IMR-90 (cell line): ENCODE results near the gene SF3B2. TPM values are rescaled to one million over a fixed set of nuclear protein-coding genes. Genes with fewer than 3 reads are reported as not detected.

ENCODE experiments used
- ATAC-seq: fragments of 200-7000 bp; cut with Tn5 transposase; 2 replicates; pipeline ENCODE4 v1.9.1; 2020; ENCODE audit warnings: low read depth, mild to moderate bottlenecking, moderate library complexity
- BruUV-seq: library from RNA; stranded (reverse); fragments of 400-500 nt; replicated peaks from 2 replicates; lab custom pipeline; 2021; lab: Mats Ljungman, UMichigan
- CTCF ChIA-PET: fragments of 300-600 bp; formaldehyde crosslinking; extraction: SDS; loops from one replicate; lab custom pipeline; 2021; ENCODE audit warnings: antibody characterized with exemption; lab: Yijun Ruan, JAX
- POLR2A ChIA-PET: fragments of 300-600 bp; sonication (Branson Sonifier 250); formaldehyde crosslinking; loops from one replicate; lab custom pipeline; 2022; ENCODE audit warnings: antibody characterized with exemption; ENCODE audit not compliant: unreplicated experiment; lab: Charles Lee
- DNase-seq: peaks from one replicate; pipeline ENCODE4 v3.0.0; 2013
- H2AFZ ChIP-seq: replicated peaks from 2 replicates; pipeline ENCODE3; 2013; ENCODE audit warnings: low read length, mild to moderate bottlenecking; ENCODE audit not compliant: poor library complexity
- H2AK5ac ChIP-seq: 2 replicates; pipeline ENCODE4 v1.6.1; 2013; ENCODE audit warnings: low read depth, low read length, inconsistent platforms
- H2AK9ac ChIP-seq: replicated peaks from 2 replicates; pipeline ENCODE3; 2013; ENCODE audit warnings: mild to moderate bottlenecking, low read depth, low read length, moderate library complexity; ENCODE audit not compliant: poor library complexity
- H2BK120ac ChIP-seq: 2 replicates; pipeline ENCODE4 v1.6.1; 2013; ENCODE audit warnings: low read depth, low read length, inconsistent platforms
- H2BK15ac ChIP-seq: 3 replicates; pipeline ENCODE4 v1.6.1; 2013; ENCODE audit warnings: low read depth, low read length, inconsistent platforms
- H2BK20ac ChIP-seq: 2 replicates; pipeline ENCODE4 v1.6.1; 2013; ENCODE audit warnings: low read depth, mild to moderate bottlenecking, inconsistent platforms, low read length, moderate library complexity
- H2BK5ac ChIP-seq: 2 replicates; pipeline ENCODE4 v1.6.1; 2013; ENCODE audit warnings: mild to moderate bottlenecking, low read depth, low read length, inconsistent platforms; ENCODE audit not compliant: poor library complexity, severe bottlenecking
- H3K14ac ChIP-seq: replicated peaks from 2 replicates; pipeline ENCODE4 v1.6.1; 2013; ENCODE audit warnings: low read depth, low read length, inconsistent platforms
- H3K18ac ChIP-seq: 2 replicates; pipeline ENCODE4 v1.6.1; 2013; ENCODE audit warnings: low read depth, low read length, control low read depth
- H3K23ac ChIP-seq: 2 replicates; pipeline ENCODE4 v1.6.1; 2013; ENCODE audit warnings: low read depth, low read length, inconsistent platforms
- H3K27ac ChIP-seq: 2 replicates; pipeline ENCODE4 v1.5.1; 2013; ENCODE audit warnings: mild to moderate bottlenecking, control low read depth, low read length; ENCODE audit not compliant: insufficient read depth
- H3K27me3 ChIP-seq: 2 replicates; pipeline ENCODE4 v1.6.1; 2013; ENCODE audit warnings: low read length; ENCODE audit not compliant: control insufficient read depth, insufficient read depth
- H3K36me3 ChIP-seq: 2 replicates; pipeline ENCODE4 v1.6.1; 2013; ENCODE audit warnings: low read length, mixed read lengths; ENCODE audit not compliant: control insufficient read depth, insufficient read depth
- H3K4ac ChIP-seq: 2 replicates; pipeline ENCODE4 v1.6.1; 2013; ENCODE audit warnings: low read depth, low read length, inconsistent platforms
- H3K4me1 ChIP-seq: 2 replicates; pipeline ENCODE4 v1.6.1; 2013; ENCODE audit warnings: low read length, mixed read lengths; ENCODE audit not compliant: control insufficient read depth, insufficient read depth
- H3K4me2 ChIP-seq: 2 replicates; pipeline ENCODE4 v1.6.1; 2013; ENCODE audit warnings: low read depth, mild to moderate bottlenecking, control low read depth, low read length, moderate library complexity
- H3K4me3 ChIP-seq: 2 replicates; pipeline ENCODE4 v1.5.1; 2013; ENCODE audit warnings: low read depth, mild to moderate bottlenecking, control low read depth, low read length, moderate library complexity; ENCODE audit not compliant: insufficient read depth
- H3K56ac ChIP-seq: 2 replicates; pipeline ENCODE4 v1.6.1; 2013; ENCODE audit warnings: low read length, inconsistent platforms; ENCODE audit not compliant: insufficient read depth; ENCODE audit errors: extremely low read depth
- H3K79me1 ChIP-seq, 2 experiments: 2 replicates each; pipeline ENCODE4 v1.6.1; 2013; ENCODE audit warnings: low read length in 2 of 2, inconsistent platforms in 1 of 2, low read depth in 1 of 2
- H3K9ac ChIP-seq: 2 replicates; pipeline ENCODE4 v1.6.1; 2013; ENCODE audit warnings: low read depth, low read length, control low read depth
- H3K9me1 ChIP-seq: 2 replicates; pipeline ENCODE4 v1.6.1; 2013; ENCODE audit warnings: low read length, inconsistent platforms; ENCODE audit not compliant: insufficient read depth
- H3K9me3 ChIP-seq: 2 replicates; pipeline ENCODE4 v1.6.1; 2013; ENCODE audit warnings: low read length; ENCODE audit not compliant: control insufficient read depth, insufficient read depth
- H4K20me1 ChIP-seq: 2 replicates; pipeline ENCODE4 v1.6.1; 2013; ENCODE audit warnings: low read length, inconsistent platforms; ENCODE audit not compliant: insufficient read depth
- H4K5ac ChIP-seq: 2 replicates; pipeline ENCODE4 v1.6.1; 2013; ENCODE audit warnings: mild to moderate bottlenecking, low read depth, low read length, control low read depth
- H4K8ac ChIP-seq, 2 experiments: 2 replicates each; pipeline ENCODE4 v1.6.1; 2013; ENCODE audit warnings: low read depth in 2 of 2, low read length in 2 of 2, control low read depth in 1 of 2, inconsistent platforms in 1 of 2
- H4K91ac ChIP-seq: 2 replicates; pipeline ENCODE4 v1.6.1; 2013; ENCODE audit warnings: low read depth, low read length, inconsistent platforms; ENCODE audit not compliant: insufficient read depth
- BHLHE40 ChIP-seq: fragments of 150-350 bp; IDR thresholded peaks from 2 replicates; pipeline ENCODE4 v1.6.1; 2016; ENCODE audit warnings: mild to moderate bottlenecking, low read depth, low read length
- CEBPB ChIP-seq: IDR thresholded peaks from 2 replicates; pipeline ENCODE4 v1.6.1; 2012; ENCODE audit warnings: low read depth, low read length, improper control_type of control experiment
- CHD1 ChIP-seq: IDR thresholded peaks from 2 replicates; pipeline ENCODE4 v1.6.1; 2012; ENCODE audit warnings: low read depth, low read length, improper control_type of control experiment
- FOS ChIP-seq: fragments of 150-350 bp; IDR thresholded peaks from 2 replicates; pipeline ENCODE4 v1.6.1; 2016; ENCODE audit warnings: low read depth, low read length
- MAFK ChIP-seq: IDR thresholded peaks from 2 replicates; pipeline ENCODE4 v1.6.1; 2012; ENCODE audit warnings: low read depth, low read length, improper control_type of control experiment
- MAZ ChIP-seq: IDR thresholded peaks from 2 replicates; pipeline ENCODE4 v1.6.1; 2012; ENCODE audit warnings: low read depth, mild to moderate bottlenecking, low read length, improper control_type of control experiment, moderate library complexity, borderline replicate concordance
- MXI1 ChIP-seq: IDR thresholded peaks from 2 replicates; pipeline ENCODE4 v1.6.1; 2012; ENCODE audit warnings: low read depth, mild to moderate bottlenecking, low read length, moderate library complexity, borderline replicate concordance
- NFE2L2 ChIP-seq: fragments of 150-350 bp; IDR thresholded peaks from 2 replicates; pipeline ENCODE4 v1.6.1; 2016; ENCODE audit warnings: low read depth, mild to moderate bottlenecking, low read length
- POLR2A ChIP-seq: IDR thresholded peaks from 2 replicates; pipeline ENCODE4 v1.6.1; 2012; ENCODE audit warnings: mild to moderate bottlenecking, low read depth, low read length
- RAD21 ChIP-seq: IDR thresholded peaks from 2 replicates; pipeline ENCODE4 v1.6.1; 2012; ENCODE audit warnings: low read length, improper control_type of control experiment
- RCOR1 ChIP-seq: IDR thresholded peaks from 2 replicates; pipeline ENCODE4 v1.6.1; 2012; ENCODE audit warnings: mild to moderate bottlenecking, low read length, improper control_type of control experiment; ENCODE audit not compliant: insufficient replicate concordance
- RFX5 ChIP-seq: IDR thresholded peaks from 2 replicates; pipeline ENCODE4 v1.8.0; 2012; ENCODE audit warnings: low read depth, mild to moderate bottlenecking, low read length, moderate library complexity
- SMC3 ChIP-seq: fragments of 150-350 bp; IDR thresholded peaks from 2 replicates; pipeline ENCODE4 v1.6.1; 2016; ENCODE audit warnings: low read depth, mild to moderate bottlenecking, antibody characterized with exemption, low read length, moderate library complexity
- WGBS, 2 experiments: methylation state at CpG; one replicate each; pipeline versions ENCODE4 v1.1.5 to v1.1.7; 2013; ENCODE audit warnings: missing lambda C conversion rate in 2 of 2; ENCODE audit not compliant: insufficient read length in 1 of 2; ENCODE audit errors: extremely low coverage in 2 of 2; 5-methylcytosine and 5-hydroxymethylcytosine counted together
- dilution Hi-C: fragments of 300-500 bp; cut with HindIII; formaldehyde crosslinking; loops from one replicate; pipeline ENCODE4 v1.14.3; 2018; ENCODE audit warnings: low sequenced_read_pairs; ENCODE audit not compliant: unreplicated experiment
- in situ Hi-C: fragments of 300-500 bp; cut with MboI; formaldehyde crosslinking; loops from 3 replicates; pipeline ENCODE4 v1.14.3; 2019; ENCODE audit warnings: low sequenced_read_pairs, inconsistent platforms, mixed read lengths
- intact Hi-C: fragments of 100-400 bp; cut with micrococcal nuclease; formaldehyde crosslinking; loops from 2 replicates; pipeline ENCODE4 v1.10.0; 2022
- polyA plus RNA-seq, 3 experiments: library from polyadenylated mRNA; depleted of rRNA; stranded (reverse); fragments of >200 nt; gene quantifications; 2 replicates each; pipeline ENCODE4 v1.2.3, GENCODE V29; 2012; ENCODE audit warnings: low replicate concordance in 1 of 3
- total RNA-seq: library from RNA; depleted of rRNA; stranded (reverse); fragments of >200 nt; gene quantifications from 2 replicates; pipeline ENCODE4 v1.2.3, GENCODE V29; 2012
- TF ChIP-seq, protein P1 (sequence below): fragments of 150-350 bp; IDR thresholded peaks from 2 replicates; pipeline ENCODE4 v1.6.1; 2016; ENCODE audit warnings: low read depth, mild to moderate bottlenecking, low read length, moderate library complexity, borderline replicate concordance
- TF ChIP-seq, protein P2 (sequence below): conservative IDR thresholded peaks from 2 replicates; pipeline ENCODE4 v1.5.1; 2012; ENCODE audit warnings: mild to moderate bottlenecking, low read depth, low read length, improper control_type of control experiment

SF3B2 gene
- total and polyA plus RNA-seq, 2 of the 4 experiments (the other 2 are of a cell fraction), result 120 to 122 TPM

DNA sequence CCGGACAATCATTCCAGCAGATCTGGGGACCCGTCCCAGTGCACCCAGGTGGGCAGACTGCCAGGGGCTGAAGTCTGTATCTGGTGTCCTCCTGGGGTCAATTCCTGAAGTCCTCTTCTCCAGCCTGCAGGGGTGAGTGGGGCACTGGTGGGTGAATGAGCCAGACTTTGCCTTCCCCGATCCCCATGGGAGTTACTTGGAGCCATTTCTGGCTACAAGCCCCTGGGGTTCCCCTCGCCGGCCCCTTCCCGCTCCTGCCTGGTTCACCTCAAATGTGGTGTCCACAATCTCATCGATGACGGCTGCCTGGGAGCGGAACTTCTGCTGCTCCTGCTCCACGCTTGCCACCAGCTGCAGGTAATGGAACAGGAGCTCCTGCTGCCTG lies 35.4 kb upstream of the SF3B2 start:
- Histone ChIP-seq H3K4me2 (no peak overlapping the region), H3K23ac (no peak overlapping the region), H2AK5ac (no peak overlapping the region), H4K91ac (no peak overlapping the region), H4K5ac (no peak overlapping the region), H3K9ac (no peak overlapping the region), H3K18ac (no peak overlapping the region), H3K4ac (no peak overlapping the region), H2AFZ (no peak overlapping the region), H3K27me3 (peaks cover 4% of the 10 kb centered on the region; the same call in 1 of the 2 replicates), H3K27ac (no peak overlapping the region), H2AK9ac (no peak overlapping the region), H4K20me1 (no peaks in the 10 kb centered on the region; the same call in 1 of the 2 replicates), H3K4me1 (peaks cover 18% of the 10 kb centered on the region), H3K56ac (no peak overlapping the region), H2BK15ac (no peak overlapping the region), H4K8ac (no peak overlapping the region), H3K14ac (no peak overlapping the region), H3K9me3 (no peaks in the 10 kb centered on the region), H3K36me3 (no peaks in the 10 kb centered on the region), H2BK5ac (no peak overlapping the region), H2BK120ac (no peak overlapping the region), H3K9me1 (peaks cover 27% of the 10 kb centered on the region), H3K79me1 (peaks cover 0 to 3% of the 10 kb centered on the region in 2 experiments; a peak in 1 of 4 replicates), H3K4me3 (no peak overlapping the region), H2BK20ac (no peak overlapping the region)
- dilution Hi-C loops (no loop called here), intact Hi-C loops (no loop called here), in situ Hi-C loops (no loop called here)
- ATAC-seq, result no peak
- BruUV-seq, result no TSS peak
- ChIA-PET POLR2A (no interaction called here), CTCF (no interaction called here)
- 92% methylated on average over 4 of the region's 10 CpGs; no CpG with 5 or more reads in 1 of the 2 experiments for WGBS, 2 experiments
- no peak for DNase-seq
- TF ChIP-seq MAZ, result no peak
- TF ChIP-seq CEBPB, result no peak
- TF ChIP-seq, protein P1, sequence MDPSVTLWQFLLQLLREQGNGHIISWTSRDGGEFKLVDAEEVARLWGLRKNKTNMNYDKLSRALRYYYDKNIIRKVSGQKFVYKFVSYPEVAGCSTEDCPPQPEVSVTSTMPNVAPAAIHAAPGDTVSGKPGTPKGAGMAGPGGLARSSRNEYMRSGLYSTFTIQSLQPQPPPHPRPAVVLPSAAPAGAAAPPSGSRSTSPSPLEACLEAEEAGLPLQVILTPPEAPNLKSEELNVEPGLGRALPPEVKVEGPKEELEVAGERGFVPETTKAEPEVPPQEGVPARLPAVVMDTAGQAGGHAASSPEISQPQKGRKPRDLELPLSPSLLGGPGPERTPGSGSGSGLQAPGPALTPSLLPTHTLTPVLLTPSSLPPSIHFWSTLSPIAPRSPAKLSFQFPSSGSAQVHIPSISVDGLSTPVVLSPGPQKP, result no peak
- no peak for TF ChIP-seq BHLHE40
- TF ChIP-seq FOS, result no peak
- TF ChIP-seq, protein P2, sequence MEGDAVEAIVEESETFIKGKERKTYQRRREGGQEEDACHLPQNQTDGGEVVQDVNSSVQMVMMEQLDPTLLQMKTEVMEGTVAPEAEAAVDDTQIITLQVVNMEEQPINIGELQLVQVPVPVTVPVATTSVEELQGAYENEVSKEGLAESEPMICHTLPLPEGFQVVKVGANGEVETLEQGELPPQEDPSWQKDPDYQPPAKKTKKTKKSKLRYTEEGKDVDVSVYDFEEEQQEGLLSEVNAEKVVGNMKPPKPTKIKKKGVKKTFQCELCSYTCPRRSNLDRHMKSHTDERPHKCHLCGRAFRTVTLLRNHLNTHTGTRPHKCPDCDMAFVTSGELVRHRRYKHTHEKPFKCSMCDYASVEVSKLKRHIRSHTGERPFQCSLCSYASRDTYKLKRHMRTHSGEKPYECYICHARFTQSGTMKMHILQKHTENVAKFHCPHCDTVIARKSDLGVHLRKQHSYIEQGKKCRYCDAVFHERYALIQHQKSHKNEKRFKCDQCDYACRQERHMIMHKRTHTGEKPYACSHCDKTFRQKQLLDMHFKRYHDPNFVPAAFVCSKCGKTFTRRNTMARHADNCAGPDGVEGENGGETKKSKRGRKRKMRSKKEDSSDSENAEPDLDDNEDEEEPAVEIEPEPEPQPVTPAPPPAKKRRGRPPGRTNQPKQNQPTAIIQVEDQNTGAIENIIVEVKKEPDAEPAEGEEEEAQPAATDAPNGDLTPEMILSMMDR, result no peak
- TF ChIP-seq MAFK, result no peak
- no peak for TF ChIP-seq NFE2L2
- no peak for TF ChIP-seq POLR2A
- no peak for TF ChIP-seq RFX5
- no peak for TF ChIP-seq SMC3
- TF ChIP-seq RCOR1, result no peak
- TF ChIP-seq MXI1, result no peak
- TF ChIP-seq CHD1, result no peak
- no peak for TF ChIP-seq RAD21
